Transverse colon (tissue), 4 donors: ENCODE results near the gene ENTPD8. TPM values are rescaled to one million over a fixed set of nuclear protein-coding genes. Genes with fewer than 3 reads are reported as not detected.

Experiments used
- DNase-seq: peaks from one replicate; pipeline ENCODE4 v3.0.0-alpha.2; 2019
- H3K27ac ChIP-seq, 4 donors: fragments of 200-600 bp; sonication (generic); 2 replicates each; pipeline ENCODE4 v1.5.1; 2016 to 2018; ENCODE audit warnings: inconsistent platforms in 4 of 4
- H3K27me3 ChIP-seq: fragments of 200-600 bp; sonication (generic); 2 replicates; pipeline ENCODE4 v1.5.1; 2017; ENCODE audit warnings: inconsistent platforms
- H3K36me3 ChIP-seq, 4 donors: fragments of 200-600 bp; sonication (generic); 2 replicates each; pipeline ENCODE4 v1.5.1; 2017 to 2019; ENCODE audit warnings: inconsistent platforms in 4 of 4
- H3K4me1 ChIP-seq, 4 donors: fragments of 200-600 bp; sonication (generic); 2 replicates each; pipeline ENCODE4 v1.5.1; 2017 to 2020; ENCODE audit warnings: inconsistent platforms in 4 of 4
- H3K4me3 ChIP-seq, 4 donors: fragments of 200-600 bp; sonication (generic); 1 replicate in 1 of 4; 2 replicates in 3 of 4; pipeline versions ENCODE4 v1.5.1 to v1.6.1; 2017 to 2019; ENCODE audit warnings: inconsistent platforms in 4 of 4
- H3K9me3 ChIP-seq, 2 donors: fragments of 200-600 bp; sonication (generic); 2 replicates each; pipeline ENCODE4 v1.5.1; 2017 to 2019; ENCODE audit warnings: inconsistent platforms in 2 of 2
- EP300 ChIP-seq: sonication (generic); formaldehyde crosslinking; IDR thresholded peaks from one replicate; pipeline ENCODE4 v1.6.1; 2017; ENCODE audit warnings: antibody characterized with exemption, low read depth
- POLR2A ChIP-seq: fragments of 450-650 bp; IDR thresholded peaks from one replicate; pipeline ENCODE4 v1.6.1; 2016; ENCODE audit warnings: antibody characterized with exemption, mild to moderate bottlenecking, moderate library complexity
- POLR2AphosphoS5 ChIP-seq, 3 donors: sonication (generic); formaldehyde crosslinking; IDR thresholded peaks; one replicate each; pipeline ENCODE4 v1.6.1; 2016; ENCODE audit warnings: antibody characterized with exemption in 3 of 3
- WGBS, 2 donors: methylation state at CpG; one replicate each; pipeline ENCODE4 v1.1.5; 2018; ENCODE audit warnings: low coverage in 1 of 2; 5-methylcytosine and 5-hydroxymethylcytosine counted together
- in situ Hi-C, 4 donors: fragments of 200-750 bp; cut with MboI; loops; one replicate each; pipeline versions ENCODE4 v1.15.0 to v1.15.1; 2017; ENCODE audit warnings: low sequenced_read_pairs in 3 of 4, low pct_ligation_motif_present in 1 of 4, low pct_unique_long_range_greater_than_20kb in 1 of 4
- intact Hi-C: fragments of 100-400 bp; cut with DNase I; formaldehyde crosslinking; loops from one replicate; pipeline ENCODE4 v1.15.1; 2023; ENCODE audit warnings: low total_unique reads
- total RNA-seq, 4 donors: library from RNA; depleted of rRNA; stranded (reverse); fragments of >200 nt; gene quantifications; one replicate each; pipeline ENCODE4 v1.1.0, GENCODE V29; 2016
- TF ChIP-seq, protein P1 (sequence below), 5 experiments: fragments of 200-600 bp in 3 of 5; fragments of 450-650 bp in 2 of 5; sonication (generic) in 3 of 5; IDR thresholded peaks; 1 replicate in 2 of 5; 2 replicates in 3 of 5; pipeline ENCODE4 v1.5.1; 2016 to 2017; ENCODE audit warnings: antibody characterized with exemption in 5 of 5, inconsistent platforms in 3 of 5, mild to moderate bottlenecking in 2 of 5, moderate library complexity in 1 of 5

Gene ENTPD8
- total RNA-seq, 4 donors from 2014 or later: 20.7 to 109 (median 63.8) TPM

DNA sequence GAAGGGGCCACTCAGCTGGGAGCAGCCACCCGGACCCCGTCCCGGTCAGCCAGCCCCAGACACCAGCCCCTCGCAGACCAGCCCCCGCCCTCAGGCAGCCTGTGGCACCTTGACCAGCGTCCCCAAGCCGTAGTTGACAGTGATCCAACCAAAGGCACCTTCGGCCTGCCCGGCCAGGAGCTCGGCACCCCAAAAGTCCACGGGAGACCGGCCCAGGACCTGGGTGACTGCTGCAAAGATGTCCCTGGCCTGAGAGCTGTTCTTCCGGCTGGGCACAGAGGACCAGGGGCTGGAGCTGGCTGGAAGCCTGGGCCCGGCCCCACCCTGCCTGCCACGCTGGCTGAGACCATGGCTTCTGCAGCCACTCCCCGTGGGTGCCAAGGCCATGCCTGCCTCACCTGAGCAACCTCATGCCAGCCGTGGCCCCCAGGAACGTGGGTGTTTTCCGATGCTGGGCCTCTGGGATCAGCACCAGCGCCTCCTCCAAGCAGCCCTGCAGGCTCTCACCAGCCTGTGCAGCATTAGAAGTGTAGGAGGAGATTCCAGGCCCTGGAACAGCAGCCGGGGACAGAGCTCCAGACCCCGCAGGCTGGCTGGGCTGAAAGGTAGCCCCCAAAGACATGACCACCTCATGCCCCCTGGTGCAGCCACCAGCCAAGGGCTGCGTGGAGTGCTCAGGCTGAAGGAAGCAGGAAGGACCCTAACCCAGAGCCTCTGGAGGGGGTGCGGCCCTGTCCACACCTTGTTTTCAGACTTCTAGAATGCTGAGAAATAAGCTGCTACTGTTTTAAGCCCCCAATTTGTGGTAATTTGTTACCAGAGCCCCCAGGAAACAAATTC, 4.2 kb downstream of the ENTPD8 start:
- no peaks in the 10 kb centered on the region for H3K36me3 ChIP-seq
- intact Hi-C loops: no loop called here
- DNase-seq: peak; percentile 58
- H3K9me3 ChIP-seq: no peaks in the 10 kb centered on the region
- H3K27me3 ChIP-seq: peaks cover 14% of the 10 kb centered on the region
- H3K27ac ChIP-seq: peak overlapping the region; percentile 34 to 71 (median 44)
- in situ Hi-C loops: no loop called here
- peak overlapping the region in 2 of 4 donors; percentile 6 to 17 for H3K4me3 ChIP-seq
- TF ChIP-seq POLR2A (no peak), POLR2AphosphoS5 (IDR thresholded peaks at IDR 0.05) (peak in 2 of 3 donors; percentile 4 to 46)
- WGBS, 2 donors: 63% methylated on average over 24 of the region's 24 CpGs; no CpG with 5 or more reads in 1 of the 2 donors
- H3K4me1 ChIP-seq: peaks cover 20 to 38% (median 36%) of the 10 kb centered on the region in 4 donors

DNA sequence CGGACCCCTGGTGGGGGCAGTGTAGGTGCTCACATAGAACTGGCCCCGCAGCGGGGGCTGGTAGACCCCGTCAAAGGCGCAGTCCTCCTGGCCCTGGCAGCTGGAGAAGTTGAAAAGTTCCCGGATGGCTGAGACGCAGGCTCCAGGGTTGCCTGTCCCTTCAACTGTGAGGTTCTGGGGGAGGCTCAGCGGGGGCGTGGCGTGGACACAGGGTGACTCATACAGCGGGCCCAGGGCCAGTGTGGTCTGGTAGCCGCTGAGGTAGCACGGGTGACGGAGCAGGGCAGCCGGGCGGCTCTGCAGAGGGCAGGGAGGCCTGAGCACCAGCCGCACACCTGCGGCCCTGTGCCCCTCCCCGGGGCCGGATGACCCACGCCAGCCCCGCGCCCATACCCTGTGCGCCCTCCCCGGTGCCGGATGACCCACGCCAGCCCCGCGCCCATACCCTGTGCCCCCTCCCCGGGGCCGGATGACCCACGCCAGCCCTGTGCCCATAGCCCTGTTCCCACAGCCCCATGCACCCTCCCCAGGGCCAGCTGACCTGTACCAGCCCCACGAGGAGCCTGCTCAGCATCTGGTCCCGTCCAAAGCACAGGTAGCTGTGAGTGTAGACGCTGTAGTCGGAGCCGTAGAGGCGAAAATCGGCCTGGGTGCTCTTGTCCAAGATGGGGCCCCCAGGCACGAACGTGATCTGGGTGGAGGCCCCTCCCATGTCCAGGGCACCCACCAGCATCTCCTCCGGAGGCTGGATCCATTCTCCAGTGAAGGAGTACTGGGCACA, 5.0 kb downstream of the ENTPD8 start:
- Histone ChIP-seq H3K27ac (peak overlapping the region; percentile 8 to 71 (median 44)), H3K4me1 (peaks cover 12 to 29% (median 28%) of the 10 kb centered on the region in 4 donors), H3K9me3 (no peaks in the 10 kb centered on the region), H3K4me3 (peak overlapping the region in 2 of 4 donors; percentile 6 to 17), H3K36me3 (no peaks in the 10 kb centered on the region), H3K27me3 (peaks cover 7% of the 10 kb centered on the region)
- TF ChIP-seq, protein P1, sequence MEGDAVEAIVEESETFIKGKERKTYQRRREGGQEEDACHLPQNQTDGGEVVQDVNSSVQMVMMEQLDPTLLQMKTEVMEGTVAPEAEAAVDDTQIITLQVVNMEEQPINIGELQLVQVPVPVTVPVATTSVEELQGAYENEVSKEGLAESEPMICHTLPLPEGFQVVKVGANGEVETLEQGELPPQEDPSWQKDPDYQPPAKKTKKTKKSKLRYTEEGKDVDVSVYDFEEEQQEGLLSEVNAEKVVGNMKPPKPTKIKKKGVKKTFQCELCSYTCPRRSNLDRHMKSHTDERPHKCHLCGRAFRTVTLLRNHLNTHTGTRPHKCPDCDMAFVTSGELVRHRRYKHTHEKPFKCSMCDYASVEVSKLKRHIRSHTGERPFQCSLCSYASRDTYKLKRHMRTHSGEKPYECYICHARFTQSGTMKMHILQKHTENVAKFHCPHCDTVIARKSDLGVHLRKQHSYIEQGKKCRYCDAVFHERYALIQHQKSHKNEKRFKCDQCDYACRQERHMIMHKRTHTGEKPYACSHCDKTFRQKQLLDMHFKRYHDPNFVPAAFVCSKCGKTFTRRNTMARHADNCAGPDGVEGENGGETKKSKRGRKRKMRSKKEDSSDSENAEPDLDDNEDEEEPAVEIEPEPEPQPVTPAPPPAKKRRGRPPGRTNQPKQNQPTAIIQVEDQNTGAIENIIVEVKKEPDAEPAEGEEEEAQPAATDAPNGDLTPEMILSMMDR (IDR thresholded peaks at IDR 0.05): no peak
- TF ChIP-seq POLR2AphosphoS5 (IDR thresholded peaks at IDR 0.05): peak in 2 of 3 donors; percentile 55 to 67
- DNase-seq: peak; percentile 86
- in situ Hi-C loops (no loop called here), intact Hi-C loops (no loop called here)
- 44% methylated on average over 28 of the region's 42 CpGs; no CpG with 5 or more reads in 1 of the 2 donors for WGBS, 2 donors

DNA sequence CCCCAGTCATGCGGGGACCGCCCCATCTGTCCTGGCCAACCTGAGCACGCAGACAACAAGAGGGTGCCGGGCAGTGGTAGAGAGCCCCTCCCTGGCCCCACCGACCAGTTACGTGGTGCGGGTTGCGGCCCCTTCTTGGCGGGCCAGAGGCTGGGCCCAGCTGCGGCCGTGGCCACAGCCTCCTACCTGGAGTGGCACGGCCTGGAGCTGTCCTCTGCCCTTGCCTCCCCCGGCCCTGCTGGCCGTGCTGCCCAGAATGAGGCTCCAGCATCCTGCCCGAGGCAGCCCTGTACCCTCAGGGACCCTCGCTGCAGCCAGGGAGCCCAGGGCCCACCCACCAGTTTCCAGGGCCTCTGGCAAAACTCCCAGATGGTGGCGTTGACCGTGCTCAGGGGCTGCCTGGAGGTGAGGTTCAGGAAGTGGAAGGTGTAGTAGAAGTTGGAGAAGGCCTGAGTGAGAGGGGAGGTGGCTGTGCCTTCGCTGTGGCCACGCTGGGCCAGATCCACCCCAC, 5.7 kb downstream of the ENTPD8 start:
- intact Hi-C loops (no loop called here), in situ Hi-C loops (no loop called here)
- 36% methylated on average over 9 of the region's 20 CpGs; no CpG with 5 or more reads in 1 of the 2 donors for WGBS, 2 donors
- no peak for DNase-seq
- Histone ChIP-seq H3K4me1 (peaks cover 12 to 32% (median 29%) of the 10 kb centered on the region in 4 donors), H3K27ac (peak overlapping the region in 2 of 4 donors; percentile 37 to 71), H3K36me3 (no peaks in the 10 kb centered on the region), H3K27me3 (peaks cover 6% of the 10 kb centered on the region), H3K4me3 (peak overlapping the region in 2 of 4 donors; percentile 6 to 17), H3K9me3 (no peaks in the 10 kb centered on the region)
- no peak for TF ChIP-seq POLR2A
- TF ChIP-seq POLR2AphosphoS5 (IDR thresholded peaks at IDR 0.05): no peak
- TF ChIP-seq EP300: no peak

GRCh38 chr9:137434498-137435380, 6.4 kb downstream of the ENTPD8 start:
- 66% methylated on average over 29 of the region's 43 CpGs; no CpG with 5 or more reads in 1 of the 2 donors for WGBS, 2 donors
- Histone ChIP-seq H3K36me3 (no peaks in the 10 kb centered on the region), H3K27ac (no peak overlapping the region), H3K4me1 (peaks cover 12 to 36% (median 33%) of the 10 kb centered on the region in 4 donors), H3K27me3 (peaks cover 6% of the 10 kb centered on the region), H3K4me3 (no peak overlapping the region), H3K9me3 (no peaks in the 10 kb centered on the region)
- TF ChIP-seq, protein P1 (IDR thresholded peaks at IDR 0.05): no peak
- peak in 1 of 3 donors; percentile 35 for TF ChIP-seq POLR2AphosphoS5 (IDR thresholded peaks at IDR 0.05)
- DNase-seq: no peak
- intact Hi-C loops: no loop called here
- in situ Hi-C loops: no loop called here
